ENCODE measurements around the gene HEXB. TPM values are rescaled to one million over a fixed set of nuclear protein-coding genes. Genes with fewer than 3 reads are reported as not detected.

Gene HEXB
- total RNA-seq, 1 donor from 2014 or later: 58.3 TPM

GRCh38 chr5:74639807-74640449 lies 45.1 kb upstream of the HEXB start:
- DNase-seq (ENCODE audit: low spot score in 2 of 2, unreplicated experiment in 2 of 2): peak in 1 of 2 experiments; percentile 57
- TF ChIP-seq CTCF (IDR thresholded peaks at IDR 0.05; ENCODE audit: unreplicated experiment): no peak
- H3K4me1 Mint-ChIP-seq: peaks cover 66% of the 10 kb centered on the region
- peak overlapping the region; percentile 90 for H3K27ac Mint-ChIP-seq
- H3K27me3 Mint-ChIP-seq (ENCODE audit: low read depth): no peaks in the 10 kb centered on the region
- no peaks in the 10 kb centered on the region for H3K9me3 Mint-ChIP-seq
- peaks cover 13% of the 10 kb centered on the region for H3K36me3 Mint-ChIP-seq
- peak overlapping the region; percentile 97 for H3K4me3 Mint-ChIP-seq

- Mint-ChIP-seq H3K27ac (peak within 1 kb of the TSS; percentile 90), H3K4me1 (peaks cover 68% of the 10 kb centered on the region), H3K4me3 (peak within 1 kb of the TSS; percentile 97), H3K27me3 (ENCODE audit: low read depth) (no peaks in the 10 kb centered on the region), H3K9me3 (no peaks in the 10 kb centered on the region), H3K36me3 (peaks cover 9% of the 10 kb centered on the region)
- DNase-seq (ENCODE audit: low spot score in 2 of 2, unreplicated experiment in 2 of 2): peak; percentile 76 to 89
- TF ChIP-seq CTCF (IDR thresholded peaks at IDR 0.05; ENCODE audit: unreplicated experiment): peak; percentile 62
Observed at GRCh38 chr5:74640450-74640953, 44.5 kb upstream of the HEXB start, which contains the start of gene ENC1. Gene ENC1 (minus strand): TSS chr5:74640728. CDS start chr5:74636485, 4,243 bp downstream.

- Mint-ChIP-seq H3K4me1 (peaks cover 67% of the 10 kb centered on the region), H3K4me3 (peak overlapping the region; percentile 97), H3K27ac (peak overlapping the region; percentile 90), H3K9me3 (no peaks in the 10 kb centered on the region), H3K36me3 (peaks cover 3% of the 10 kb centered on the region), H3K27me3 (ENCODE audit: low read depth) (no peaks in the 10 kb centered on the region)
- peak; percentile 54 to 76 for DNase-seq (ENCODE audit: low spot score in 2 of 2, unreplicated experiment in 2 of 2)
- no peak for TF ChIP-seq CTCF (IDR thresholded peaks at IDR 0.05; ENCODE audit: unreplicated experiment)
Observed at GRCh38 chr5:74640954-74641734, 43.9 kb upstream of the HEXB start.

- TF ChIP-seq CTCF (IDR thresholded peaks at IDR 0.05; ENCODE audit: unreplicated experiment): peak; percentile 35
- H3K4me1 Mint-ChIP-seq: peaks cover 63% of the 10 kb centered on the region
- H3K36me3 Mint-ChIP-seq: no peaks in the 10 kb centered on the region
- H3K27ac Mint-ChIP-seq: peak overlapping the region; percentile 90
- H3K27me3 Mint-ChIP-seq (ENCODE audit: low read depth): no peaks in the 10 kb centered on the region
- H3K9me3 Mint-ChIP-seq: no peaks in the 10 kb centered on the region
- peak; percentile 32 to 60 for DNase-seq (ENCODE audit: low spot score in 2 of 2, unreplicated experiment in 2 of 2)
- peak overlapping the region; percentile 97 for H3K4me3 Mint-ChIP-seq
Observed at GRCh38 chr5:74641735-74642542, 43.1 kb upstream of the HEXB start.

GRCh38 chr5:74642543-74642863 lies 42.5 kb upstream of the HEXB start:
- no peaks in the 10 kb centered on the region for H3K27me3 Mint-ChIP-seq (ENCODE audit: low read depth)
- H3K4me3 Mint-ChIP-seq: no peak overlapping the region
- no peak for TF ChIP-seq CTCF (IDR thresholded peaks at IDR 0.05; ENCODE audit: unreplicated experiment)
- H3K4me1 Mint-ChIP-seq: peaks cover 63% of the 10 kb centered on the region
- H3K36me3 Mint-ChIP-seq: no peaks in the 10 kb centered on the region
- H3K9me3 Mint-ChIP-seq: no peaks in the 10 kb centered on the region
- H3K27ac Mint-ChIP-seq: peak overlapping the region; percentile 75
- no peak for DNase-seq (ENCODE audit: low spot score in 2 of 2, unreplicated experiment in 2 of 2)

Data from mesothelial cell of epicardium (in vitro differentiated cells).